Ramos (cell line): ENCODE measurements around the gene ZNF474.

Source experiments
- in situ Hi-C: fragments of 300-500 bp; cut with MboI; formaldehyde crosslinking; loops from one replicate; pipeline ENCODE4 v1.14.3; 2022; ENCODE audit warnings: low sequenced_read_pairs; ENCODE audit not compliant: unreplicated experiment

The ZNF474 gene

DNA sequence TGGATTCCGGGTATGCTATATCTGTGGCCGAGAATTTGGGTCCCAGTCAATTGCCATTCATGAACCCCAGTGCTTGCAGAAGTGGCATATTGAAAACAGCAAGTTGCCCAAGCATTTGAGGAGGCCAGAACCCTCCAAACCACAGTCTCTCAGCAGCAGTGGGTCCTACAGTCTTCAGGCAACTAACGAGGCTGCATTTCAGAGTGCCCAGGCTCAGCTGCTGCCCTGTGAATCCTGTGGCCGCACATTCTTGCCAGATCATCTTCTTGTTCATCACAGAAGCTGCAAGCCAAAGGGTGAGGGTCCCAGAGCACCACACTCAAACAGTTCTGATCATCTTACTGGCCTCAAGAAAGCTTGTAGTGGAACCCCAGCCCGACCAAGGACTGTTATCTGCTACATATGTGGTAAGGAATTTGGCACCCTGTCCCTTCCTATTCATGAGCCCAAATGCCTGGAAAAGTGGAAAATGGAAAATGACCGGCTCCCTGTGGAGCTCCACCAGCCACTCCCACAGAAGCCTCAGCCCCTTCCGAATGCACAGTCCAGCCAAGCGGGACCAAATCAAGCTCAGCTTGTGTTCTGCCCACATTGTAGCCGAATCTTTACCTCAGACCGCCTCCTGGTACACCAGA, 23.0 kb downstream of the ZNF474 start:
- in situ Hi-C loops = no loop called here

DNA sequence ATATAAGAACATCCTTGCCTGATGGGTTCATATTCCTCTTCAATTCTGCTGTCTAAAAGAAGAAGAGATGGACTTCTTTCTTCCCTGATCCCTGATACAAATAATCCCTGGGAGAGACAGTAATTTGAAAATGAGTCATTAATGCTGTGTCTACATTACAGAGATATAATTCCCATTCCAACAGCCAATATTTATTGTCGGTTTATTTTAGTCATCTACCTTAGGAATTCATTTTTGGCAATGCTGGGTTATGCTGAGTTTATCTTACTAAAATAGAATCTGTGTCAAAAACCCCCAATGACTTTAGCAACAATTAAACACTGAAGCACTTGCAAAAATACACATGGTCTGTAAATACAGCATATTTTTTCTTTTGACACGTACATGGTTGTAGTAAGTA, 23.9 kb downstream of the ZNF474 start:
- in situ Hi-C loops = no loop called here

DNA sequence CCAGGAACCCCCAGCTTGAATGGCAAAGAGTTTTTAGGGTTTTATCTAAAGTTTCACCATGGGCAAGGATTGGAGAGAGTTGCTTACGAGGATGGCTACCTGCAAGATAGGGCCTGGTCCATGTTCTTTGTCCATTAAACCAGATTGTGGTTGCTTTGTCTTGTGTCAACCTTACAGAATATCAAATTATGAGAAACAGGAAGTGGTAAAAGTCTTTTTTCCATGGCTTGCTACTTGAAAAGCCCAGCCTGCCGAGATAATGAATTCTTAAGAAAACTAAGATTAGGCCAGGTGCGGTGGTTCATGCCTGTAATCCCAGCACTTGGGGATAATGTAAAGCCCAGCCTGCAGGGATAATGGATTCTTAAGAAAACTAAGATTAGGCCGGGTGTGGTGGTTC, 24.4 kb downstream of the ZNF474 start:
- in situ Hi-C loops = no loop called here

DNA sequence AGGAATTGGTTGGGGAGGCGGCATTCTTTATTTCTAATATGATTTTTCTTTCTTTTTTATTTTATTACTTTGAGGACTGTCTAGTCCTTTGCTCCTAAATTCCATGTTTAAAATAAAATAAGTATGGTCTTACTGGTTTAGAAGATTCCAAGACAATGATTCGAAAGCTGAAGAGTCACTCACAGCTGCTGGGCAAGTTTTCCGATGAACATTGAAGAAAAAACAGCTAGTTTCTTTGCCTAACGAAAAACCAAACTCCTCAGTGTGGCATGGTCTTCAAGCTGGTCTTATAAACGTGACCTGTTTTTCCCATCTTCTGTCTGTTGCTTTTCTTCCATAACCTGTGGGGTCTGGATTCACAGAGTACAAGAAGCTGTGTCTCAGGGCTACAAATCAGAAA, 25.1 kb downstream of the ZNF474 start:
- in situ Hi-C loops = no loop called here

DNA sequence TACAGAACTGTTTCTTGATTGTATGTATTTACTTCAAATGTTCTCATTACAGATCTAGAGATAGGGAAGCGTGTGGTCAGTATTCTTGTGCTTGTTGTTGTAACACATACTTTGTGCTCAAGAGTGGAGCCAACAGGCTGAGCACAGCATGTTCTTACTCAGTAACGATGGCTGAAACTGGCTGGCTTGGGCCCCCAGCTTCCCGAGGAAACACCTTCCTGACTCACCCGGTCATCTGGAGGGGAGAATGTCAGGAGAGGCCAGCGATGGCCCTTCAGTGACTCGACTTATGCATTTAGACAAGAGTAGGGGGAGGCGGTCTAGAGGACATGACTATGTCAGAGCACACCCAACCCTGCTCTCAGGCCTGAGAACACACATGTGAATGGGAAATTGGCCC, 25.6 kb downstream of the ZNF474 start:
- in situ Hi-C loops = no loop called here

DNA sequence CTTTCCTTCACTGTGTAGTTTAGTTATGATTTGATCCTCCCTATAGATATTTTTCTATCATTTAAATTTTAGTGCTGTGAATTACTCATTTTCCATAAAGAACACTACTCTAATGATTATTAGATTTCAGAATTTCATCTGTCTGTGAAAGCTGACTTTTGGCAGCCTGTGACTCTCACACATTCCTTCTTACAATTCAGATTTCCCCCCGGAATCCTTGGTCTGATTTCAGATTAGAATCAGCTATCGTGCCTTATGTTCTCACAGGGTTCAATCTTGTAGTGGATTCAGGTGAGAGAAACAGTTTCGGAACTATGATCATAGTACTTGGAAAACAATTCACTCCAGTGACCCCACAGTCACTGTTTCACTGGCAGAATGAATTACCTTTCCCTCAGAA, 26.2 kb downstream of the ZNF474 start:
- in situ Hi-C loops = no loop called here

DNA sequence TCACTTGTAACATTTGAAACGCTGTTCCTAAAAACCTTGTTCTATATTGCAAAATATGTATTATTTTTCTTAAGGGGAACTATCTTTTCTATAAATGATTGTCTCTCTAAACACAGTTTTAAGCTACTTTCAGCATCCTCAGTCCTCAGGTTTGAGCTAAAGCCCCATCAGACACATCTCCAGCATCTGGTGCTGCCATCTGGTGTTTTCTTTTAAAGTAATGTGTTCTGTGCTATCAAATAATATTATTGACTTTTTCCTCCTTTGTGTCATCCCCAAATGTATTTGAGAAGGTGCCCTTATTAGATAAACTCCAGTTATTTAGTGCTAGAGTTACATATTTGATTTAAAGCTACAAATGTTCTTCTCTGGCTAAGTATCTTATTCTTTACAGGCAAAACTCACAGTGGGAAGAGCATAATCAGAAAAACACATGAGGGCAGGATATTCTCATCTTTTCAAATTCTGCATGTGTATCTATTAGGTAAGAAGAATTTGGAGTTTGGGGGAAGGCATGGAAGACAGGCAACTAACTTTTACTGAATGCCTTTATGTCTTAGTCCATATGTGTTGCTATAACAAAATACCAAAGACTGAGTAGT, 27.5 kb downstream of the ZNF474 start:
- in situ Hi-C loops = no loop called here

DNA sequence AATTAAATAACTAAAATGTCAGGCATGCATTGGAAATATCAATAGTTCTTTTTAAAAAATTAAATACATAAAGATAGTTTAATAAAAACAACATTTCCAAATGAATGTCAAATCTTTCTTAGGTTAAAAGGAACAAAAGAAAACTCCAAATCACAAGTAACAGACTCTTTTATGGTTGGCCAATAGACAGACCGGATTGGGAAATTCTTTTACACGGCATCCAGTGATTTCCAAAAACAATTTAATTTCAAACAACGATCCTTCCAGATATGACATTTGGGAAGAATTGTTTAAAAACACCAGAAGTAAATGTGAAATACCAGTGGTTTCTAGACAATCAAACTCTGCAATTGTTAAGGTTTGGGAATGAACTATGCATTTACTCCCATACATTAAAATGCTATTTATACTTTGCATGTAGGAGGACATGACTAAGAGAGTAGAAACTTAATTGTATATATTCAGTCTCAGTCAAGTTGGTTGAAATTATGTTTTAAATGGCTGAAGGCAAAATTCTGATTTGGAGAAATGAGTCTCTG, 32.8 kb downstream of the ZNF474 start:
- in situ Hi-C loops = no loop called here

DNA sequence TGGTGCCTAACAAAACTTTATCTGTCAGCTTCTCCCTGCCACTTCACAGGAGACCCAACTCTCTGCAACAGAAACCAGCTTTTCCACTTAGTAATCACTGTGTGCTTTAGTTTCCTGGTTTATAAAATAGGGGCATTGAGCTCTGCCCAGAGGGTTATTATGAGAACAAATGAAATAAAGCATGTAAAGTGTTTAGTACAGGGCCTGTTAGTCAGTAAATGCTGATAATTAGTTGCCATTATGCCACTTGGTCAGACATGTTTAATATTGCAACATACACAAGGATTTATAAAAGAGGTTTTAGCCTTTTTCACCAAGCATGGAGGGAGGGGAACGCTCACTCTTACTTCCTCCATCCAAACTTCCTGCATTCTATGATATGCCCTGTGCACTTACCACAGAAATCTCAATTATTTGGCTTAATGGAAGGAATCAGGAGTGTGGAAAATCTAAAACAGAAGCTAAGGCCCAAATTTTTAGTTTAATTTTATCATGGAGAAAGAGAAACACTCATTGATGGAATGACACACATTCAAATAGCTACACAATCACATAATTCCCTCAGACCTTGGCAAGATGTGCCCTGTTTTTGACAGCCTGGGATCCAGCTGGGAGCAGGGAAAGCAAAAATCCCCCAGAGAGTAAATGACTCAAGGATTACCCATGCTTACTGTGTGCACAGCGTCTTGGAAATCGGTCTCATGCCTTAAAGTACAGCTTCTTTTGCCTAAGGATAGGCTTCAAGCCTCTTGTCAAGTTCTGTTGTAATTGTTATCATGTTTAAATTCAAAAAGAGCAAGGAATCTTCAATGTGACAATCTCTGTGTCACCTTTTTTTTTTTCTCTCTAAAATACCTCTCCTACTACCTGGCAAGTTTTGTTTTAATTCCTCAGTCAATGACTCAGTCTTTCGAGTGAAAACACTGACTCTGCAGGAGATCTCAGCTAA, 34.0 kb downstream of the ZNF474 start:
- in situ Hi-C loops = no loop called here

DNA sequence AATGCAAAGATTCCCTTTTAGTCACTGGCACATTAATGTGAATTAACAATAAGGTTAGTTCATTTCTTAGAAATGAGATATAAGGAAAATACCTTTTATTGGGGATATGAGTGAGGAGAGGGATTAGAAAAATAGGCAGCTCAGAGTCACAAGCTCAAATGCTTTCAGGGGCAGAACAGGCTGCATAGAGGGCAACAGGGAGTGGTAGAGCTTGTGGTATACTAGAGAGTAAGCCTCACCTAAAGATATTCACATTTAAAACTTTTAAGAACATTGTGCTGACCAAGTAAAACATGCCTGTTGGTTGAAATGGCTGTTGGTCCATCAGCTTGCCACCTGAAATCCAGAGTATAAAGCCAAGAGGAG, 34.7 kb downstream of the ZNF474 start:
- in situ Hi-C loops = no loop called here

DNA sequence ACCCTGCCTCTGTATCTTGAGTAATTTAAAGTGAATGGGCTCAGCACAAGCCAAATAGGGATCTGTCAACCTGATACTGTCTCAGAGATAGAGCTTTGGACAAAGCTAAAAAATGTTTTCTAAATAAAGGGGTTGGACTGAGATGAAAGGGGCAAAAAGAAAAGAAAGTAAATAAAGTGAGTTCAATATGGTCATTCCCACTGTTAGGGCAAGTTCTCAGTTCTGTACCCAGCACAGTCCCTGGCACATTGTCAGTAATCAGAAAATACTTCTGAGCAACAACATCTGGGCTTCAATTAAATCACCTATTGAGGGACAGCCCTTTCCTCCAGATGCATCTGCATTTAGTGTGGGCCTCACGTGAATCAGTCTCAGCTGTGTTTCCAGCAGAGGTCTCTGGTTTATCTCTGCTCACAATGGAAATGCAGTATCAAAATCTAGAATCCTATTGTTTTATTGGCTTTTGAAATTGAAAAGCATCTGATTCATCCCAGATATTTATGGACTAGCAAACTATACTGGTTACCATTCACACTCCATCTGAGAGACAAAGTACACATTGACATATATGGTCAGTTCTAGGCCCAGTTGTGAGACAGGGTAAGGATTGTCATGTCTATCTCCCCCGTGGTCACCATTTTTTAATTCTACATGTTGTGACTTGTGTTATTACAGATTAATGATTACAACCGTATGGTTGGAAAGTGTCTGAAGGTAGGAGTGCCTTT, 35.6 kb downstream of the ZNF474 start:
- in situ Hi-C loops = no loop called here

DNA sequence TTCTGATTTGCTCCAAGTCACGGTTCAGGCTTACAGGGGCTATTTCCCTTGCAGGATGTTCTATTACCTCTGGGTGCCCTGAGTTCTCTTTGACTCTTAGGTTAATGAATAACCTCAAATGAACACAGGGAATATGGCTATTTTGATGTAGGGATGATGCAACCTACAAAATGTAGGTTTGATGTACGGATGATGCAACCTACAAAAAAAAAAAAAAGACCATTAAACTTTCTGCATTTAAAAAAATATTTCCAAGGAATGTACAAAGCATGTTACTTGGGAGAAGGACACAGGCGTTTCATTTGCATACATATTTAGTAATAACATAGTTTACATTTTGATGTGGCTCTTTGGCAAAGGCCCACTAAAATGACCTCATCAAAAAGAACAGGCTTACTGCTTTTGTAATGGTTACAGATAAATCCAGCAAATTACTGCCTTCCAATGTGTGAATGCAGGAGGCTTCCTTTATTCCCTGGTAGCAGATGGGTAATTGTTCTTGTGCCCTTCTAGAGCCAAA, 36.3 kb downstream of the ZNF474 start:
- in situ Hi-C loops = no loop called here

DNA sequence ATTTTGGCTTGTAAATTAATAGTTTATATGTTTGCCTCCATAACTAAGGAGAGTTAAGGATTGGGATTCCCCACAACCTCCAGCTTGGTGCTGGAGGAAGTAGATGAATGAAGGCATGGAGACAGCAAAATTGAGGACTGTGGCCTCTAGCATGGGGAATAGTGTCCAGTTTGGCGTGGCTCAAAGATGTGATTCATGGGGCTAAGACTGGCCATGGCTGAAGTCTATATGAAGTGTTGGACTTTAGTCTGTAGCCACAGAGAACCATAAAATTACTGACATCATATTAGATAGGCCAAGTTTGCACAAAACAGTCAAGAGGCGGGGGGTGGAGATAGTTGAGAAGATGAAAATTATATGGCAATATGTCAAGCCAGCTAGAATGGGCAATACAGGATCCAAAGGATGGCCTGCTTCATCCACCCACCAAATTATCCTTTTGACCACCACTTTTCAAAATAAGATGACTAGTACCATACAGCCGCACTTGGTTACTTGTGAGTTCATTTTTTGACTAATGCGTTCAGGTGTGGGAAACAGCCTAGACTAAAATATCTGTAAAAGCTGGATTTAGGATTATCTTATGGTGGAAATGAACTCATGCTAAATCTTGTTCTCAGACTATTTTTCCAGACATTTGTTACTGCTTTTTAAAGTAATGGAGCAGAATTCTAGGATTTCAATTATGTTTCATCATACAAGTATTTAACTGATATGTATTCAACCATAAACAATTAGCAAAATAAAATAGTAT, 40.2 kb downstream of the ZNF474 start:
- in situ Hi-C loops = no loop called here

DNA sequence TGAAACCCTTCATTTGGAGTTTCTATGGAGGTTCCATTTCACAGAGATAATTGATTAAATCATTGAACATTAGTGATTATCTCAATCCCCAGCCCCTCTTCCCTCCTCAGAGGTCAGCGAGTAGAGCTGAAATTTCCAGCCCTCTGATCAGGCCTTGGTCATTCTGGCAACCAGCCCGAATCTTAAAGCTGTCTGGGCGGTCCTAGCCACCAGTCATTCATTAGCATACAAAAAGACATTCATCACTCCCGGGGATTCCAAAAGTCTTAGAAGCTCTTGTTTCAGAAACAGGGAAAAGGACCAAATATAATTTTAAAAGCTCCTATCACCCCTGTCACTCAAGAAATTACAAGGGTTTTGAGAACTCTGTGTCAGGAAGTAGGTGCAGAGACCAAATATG, 41.3 kb downstream of the ZNF474 start:
- in situ Hi-C loops = no loop called here

DNA sequence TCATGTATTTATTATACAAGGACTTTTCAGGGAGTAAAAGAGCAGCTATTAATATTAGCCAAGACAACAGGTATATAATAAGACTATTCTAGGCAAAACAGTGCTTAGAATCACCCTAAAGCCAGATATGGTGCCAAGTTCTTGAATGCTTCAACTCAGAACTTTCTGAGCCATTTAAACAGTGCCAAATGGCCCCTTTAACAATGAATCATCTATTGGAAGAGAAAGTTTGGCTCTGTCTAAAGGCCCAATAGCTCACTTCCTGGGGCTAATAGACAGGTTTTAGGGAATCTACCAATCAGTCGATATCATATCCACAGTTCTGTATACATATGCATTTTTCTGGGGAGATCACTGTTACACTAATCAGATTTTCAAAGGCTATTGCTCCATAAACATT, 42.9 kb downstream of the ZNF474 start:
- in situ Hi-C loops = no loop called here

DNA sequence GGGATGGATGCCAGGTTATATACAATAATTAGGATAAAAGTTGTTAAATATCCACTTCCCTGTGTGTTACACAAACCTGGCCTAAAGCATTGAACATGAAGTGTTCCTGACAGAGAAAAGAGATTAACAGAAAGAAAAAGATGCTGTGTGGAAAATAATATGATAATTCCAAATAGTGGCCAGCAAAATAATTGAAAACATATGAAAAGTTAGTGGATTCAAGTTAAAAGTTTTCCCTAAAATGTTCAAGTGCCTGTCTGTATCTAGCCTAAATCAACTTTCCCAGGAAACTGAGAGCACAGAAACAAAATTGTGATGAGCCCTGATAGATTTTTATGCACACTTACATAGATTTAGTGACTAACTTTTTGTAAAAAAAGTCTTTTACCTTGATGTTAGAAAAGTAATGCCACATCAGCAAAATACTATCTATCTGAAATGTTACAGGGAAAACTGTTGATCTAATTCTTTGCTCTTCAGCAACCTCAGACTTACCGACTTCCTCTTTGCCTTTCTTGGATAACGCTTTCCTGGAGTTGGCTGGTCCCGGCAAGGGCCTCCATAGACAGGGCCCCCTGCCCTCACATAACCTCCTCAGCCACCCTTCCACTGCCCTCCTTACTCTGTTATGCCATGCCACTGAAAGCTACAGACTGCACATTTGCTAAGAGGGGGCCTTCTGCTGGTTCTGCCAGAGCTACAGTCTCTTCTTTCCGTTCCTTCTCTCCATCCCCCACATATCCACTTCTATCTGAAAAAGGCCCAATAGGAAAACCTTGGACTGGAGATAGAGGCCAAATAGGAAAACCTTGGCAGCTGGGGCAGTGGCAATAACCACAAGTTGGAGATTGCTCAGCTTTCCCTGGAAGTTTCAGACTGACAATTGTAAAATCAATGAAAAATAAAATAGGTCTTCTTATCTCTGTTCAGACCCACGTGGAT, 44.4 kb downstream of the ZNF474 start:
- in situ Hi-C loops = no loop called here

DNA sequence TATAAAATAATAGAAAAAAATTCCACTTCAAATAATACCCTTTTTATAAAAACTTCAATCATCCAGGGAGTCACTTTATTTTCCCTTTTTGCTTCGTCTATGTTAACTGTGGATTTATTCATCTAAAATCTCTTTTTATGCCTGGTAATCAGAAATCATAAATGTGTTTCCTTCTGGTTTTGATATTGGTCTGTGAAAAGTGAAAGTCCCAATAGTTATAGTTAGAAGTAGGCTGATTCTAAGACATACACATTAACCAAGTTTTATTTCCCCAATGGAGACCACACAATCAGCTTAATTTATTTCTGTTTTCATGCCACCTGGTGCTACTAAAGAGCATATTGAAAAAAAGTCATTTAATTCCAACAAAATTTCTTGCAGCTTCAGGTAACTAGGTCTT, 45.7 kb downstream of the ZNF474 start:
- in situ Hi-C loops = no loop called here

DNA sequence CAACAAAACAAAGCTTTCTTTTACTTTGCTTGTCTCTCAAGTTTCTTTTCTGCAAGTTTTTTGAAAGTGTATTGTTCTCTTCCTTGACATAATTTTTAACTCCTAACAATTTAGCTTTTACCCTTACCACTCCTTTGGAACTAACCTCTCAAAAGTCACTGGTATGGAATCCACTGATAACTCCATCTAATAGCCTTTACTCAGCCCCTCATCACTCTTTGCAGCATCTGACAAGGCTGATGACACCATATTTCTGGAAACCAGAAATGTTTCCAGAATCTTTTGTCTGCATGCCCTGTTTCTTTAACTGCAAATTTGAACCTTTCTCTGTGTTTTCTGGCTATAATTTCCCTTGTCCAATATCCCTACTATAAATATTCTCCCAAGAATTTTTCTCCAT, 46.5 kb downstream of the ZNF474 start:
- in situ Hi-C loops = no loop called here

DNA sequence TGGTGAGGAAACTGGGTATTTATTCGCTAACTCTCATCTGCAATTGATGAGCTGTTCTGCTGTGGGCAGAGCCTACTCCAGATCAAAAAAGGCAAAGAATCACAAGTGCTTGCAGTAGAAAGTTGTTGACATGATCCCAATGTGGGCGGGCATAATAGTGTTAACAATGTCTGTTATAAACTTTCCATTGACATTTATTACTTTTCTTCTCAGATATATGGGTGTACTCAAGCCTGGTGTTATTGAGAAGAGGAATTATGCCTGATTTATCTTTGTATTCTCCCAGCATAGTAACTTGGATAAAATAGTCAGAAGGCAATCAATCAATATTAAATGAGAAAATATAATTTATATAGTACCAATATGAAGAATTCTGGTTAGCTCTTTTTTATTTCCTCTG, 47.8 kb downstream of the ZNF474 start:
- in situ Hi-C loops = no loop called here
